Erythroblast (primary cell): Measurements from ENCODE around the gene NOL4L.

ENCODE experiments used
- GATA1 ChIP-seq: IDR thresholded peaks from 2 replicates; pipeline ENCODE4 v1.6.1; 2011; ENCODE audit warnings: low read depth, mild to moderate bottlenecking, control low read depth, low read length, moderate library complexity
- POLR2A ChIP-seq: IDR thresholded peaks from 2 replicates; pipeline ENCODE4 v1.6.1; 2011; ENCODE audit warnings: mild to moderate bottlenecking, low read length

DNA sequence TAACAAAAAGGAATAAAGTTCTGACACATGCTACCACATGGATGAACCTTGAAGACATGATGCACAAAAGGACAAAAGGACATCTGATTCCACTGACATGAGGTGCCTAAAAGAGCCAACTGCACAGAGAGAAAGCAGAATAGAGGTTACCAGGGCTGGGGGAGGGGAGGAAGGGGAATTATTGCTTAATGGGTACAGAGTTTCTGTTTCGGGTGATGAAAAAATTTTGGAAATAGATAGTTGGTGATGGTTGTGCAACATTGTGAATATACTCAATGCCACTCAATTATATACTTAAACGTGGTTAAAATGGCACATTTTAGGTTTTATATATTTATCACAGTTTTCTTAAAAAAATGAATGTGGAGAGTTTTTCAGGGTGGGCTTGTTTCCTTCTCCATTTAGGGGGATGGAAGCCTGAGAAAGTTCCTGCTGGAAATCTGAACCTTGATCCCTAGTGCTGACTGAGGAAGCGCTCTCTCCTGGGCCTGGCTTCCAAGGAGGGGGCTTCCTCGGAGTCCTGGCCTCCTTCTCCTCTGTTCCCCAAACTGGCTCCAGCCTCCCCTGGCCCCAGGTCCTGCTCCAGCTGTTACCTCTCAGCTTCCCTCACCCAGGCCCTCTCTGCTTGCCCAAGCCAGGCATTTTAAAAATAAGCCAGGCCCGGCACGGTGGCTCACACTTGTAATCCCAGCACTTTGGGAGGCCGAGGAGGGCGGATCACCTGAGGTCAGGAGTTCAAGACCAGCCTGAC lies 79.2 kb downstream of the NOL4L start:
- TF ChIP-seq POLR2A, result no peak
- no peak for TF ChIP-seq GATA1
